ENCODE measurements around the gene BRD4.

Gene BRD4

GRCh38 chr19:15307169-15307568, 25.2 kb downstream of the BRD4 start:
- DNase-seq, result no peak

GRCh38 chr19:15305582-15306334, 26.6 kb downstream of the BRD4 start:
- DNase-seq, result no peak

DNA sequence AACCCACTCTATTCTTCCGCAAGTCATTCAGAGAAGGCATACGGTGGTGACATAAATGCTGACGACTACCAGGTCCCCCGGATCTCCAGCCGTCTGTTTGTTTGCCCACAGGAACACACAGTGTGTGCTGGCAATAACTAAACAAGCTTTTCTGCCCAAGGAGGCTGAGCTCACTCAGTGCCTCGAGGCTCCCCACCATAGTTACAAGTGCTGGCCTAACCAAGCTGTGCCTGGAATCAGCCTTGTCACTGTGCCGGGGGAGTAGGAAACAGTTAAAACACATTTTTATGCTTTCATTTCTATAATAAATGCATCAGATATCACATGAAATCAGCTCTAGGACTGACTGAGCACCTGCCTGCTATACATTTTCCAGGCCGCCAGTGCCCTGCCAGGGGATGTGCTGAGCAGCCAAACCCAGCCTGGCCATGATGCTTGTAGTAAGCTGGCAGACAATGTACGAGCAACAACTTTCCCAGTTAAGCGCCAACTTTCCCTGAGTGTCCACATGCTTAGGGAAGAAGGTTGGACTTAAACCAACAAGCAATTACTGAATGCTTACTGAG, 28.1 kb downstream of the BRD4 start:
- no peak for DNase-seq

- DNase-seq, result no peak
Observed at GRCh38 chr19:15303105-15303780, 29.1 kb downstream of the BRD4 start.

- DNase-seq, result no peak
Observed at GRCh38 chr19:15300533-15301197, 31.7 kb downstream of the BRD4 start.

GRCh38 chr19:15299568-15300409, 32.5 kb downstream of the BRD4 start:
- DNase-seq, result peak; percentile 86

DNA sequence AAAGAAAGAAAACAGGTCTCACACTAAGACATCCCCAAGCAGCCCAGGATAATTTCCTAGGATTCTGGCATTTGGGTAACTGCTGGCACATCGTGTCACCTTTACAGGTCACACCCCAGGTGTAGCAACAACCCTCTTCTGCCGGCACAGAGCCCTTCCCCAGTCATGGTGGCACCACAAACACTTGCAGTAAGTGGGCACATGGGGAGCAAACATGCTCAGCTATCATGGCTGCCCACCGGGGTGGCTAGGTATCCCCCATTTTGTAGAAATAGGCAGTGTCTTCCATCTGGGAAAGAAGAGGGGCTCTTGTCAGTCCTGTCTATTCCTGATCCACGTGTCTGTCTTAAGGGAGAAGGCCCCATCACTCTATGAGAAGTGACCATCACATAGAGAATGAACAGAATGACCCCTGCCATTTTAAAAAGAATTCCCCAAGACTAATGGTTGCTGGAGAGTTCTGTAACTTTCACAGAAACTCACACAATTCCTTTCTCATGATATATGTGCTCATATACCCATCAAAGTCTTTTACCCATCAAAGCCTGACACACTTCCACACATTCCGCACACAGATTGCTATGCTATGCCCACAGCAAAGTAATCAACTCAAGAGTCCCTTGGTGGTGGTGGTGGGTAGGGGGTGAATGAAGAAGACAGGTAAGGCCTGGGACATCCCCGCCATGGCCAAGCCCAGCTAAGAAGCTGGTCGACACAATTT, 33.3 kb downstream of the BRD4 start:
- no peak for DNase-seq

GRCh38 chr19:15297416-15298224, 34.7 kb downstream of the BRD4 start:
- peak; percentile 83 for DNase-seq

- no peak for DNase-seq
Observed at GRCh38 chr19:15296841-15297415, 35.4 kb downstream of the BRD4 start.

DNA sequence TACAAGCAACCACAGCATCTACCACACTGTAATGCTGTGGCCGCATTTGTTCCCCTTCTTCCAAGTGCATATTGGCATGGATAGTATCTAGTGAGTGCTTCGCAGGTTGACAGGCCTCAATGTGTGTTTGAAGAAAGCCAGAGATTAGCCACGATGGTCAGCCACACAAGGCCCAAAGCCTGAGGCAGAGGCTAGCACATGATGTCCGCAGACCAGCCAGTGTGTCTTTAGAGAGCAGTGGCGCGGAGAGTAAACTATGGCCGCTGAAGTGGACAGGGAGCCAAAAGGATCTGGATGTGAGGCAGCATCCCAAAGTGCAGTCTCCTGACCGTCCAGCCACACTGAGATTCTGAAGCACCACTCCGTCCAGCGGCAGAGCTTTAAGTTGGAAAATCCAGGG, 36.0 kb downstream of the BRD4 start:
- peak; percentile 85 for DNase-seq

- no peak for DNase-seq
Observed at GRCh38 chr19:15294561-15294990, 37.8 kb downstream of the BRD4 start.

- DNase-seq, result no peak
Observed at GRCh38 chr19:15293781-15294491, 38.4 kb downstream of the BRD4 start.

DNA sequence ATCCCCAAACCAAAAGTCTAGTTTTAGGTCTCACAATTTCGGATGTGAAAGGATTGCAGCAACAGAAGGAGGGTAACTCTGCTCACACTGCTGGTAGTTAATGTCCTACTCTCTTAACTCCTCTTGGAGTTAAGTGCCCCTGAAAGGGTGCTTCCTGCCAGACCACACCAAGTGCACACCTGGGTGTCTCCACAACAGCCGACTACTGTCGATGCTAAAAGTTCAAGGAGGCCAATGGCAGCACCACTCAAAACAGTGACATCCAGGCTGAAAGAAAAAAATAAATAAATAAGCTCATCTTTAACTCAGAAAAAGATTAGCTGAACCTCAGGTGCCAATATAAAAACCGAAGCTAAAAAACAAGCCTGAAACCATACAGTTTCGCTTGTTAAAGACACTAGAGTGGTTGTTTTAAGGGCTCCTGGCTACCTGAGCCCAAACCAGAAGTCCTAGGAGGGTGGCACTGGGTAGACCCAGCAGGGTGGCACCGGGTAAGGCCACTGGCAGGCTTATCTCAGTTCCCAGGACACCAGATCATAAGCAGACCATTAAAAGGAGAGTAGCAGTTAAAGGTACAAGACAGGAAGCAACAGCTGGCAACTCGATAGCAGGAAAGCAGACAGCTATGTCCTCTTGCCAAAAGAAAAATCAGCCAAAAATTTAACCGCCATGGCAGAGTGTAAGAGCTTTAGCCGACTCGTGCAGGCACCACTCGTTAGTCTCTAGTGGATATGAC, 39.3 kb downstream of the BRD4 start:
- no peak for DNase-seq

DNA sequence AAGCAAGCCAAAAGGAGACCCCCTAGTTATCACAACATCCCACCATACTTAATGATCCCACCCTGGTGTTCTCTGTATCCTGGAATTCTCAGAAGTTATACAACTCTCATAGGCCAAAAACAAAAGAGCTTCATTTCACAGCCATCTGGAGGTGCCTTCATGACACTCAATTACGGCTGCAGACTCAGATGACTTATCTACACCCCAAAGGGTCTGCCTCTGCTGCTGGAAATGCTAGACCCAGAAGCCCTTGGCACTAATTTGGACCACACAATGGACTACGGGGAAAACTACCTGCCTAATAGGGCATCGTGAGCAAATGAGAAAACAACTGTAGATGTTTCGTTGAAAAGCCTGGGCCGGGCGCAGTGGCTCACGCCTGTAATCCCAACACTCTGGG, 40.2 kb downstream of the BRD4 start:
- DNase-seq, result no peak

DNA sequence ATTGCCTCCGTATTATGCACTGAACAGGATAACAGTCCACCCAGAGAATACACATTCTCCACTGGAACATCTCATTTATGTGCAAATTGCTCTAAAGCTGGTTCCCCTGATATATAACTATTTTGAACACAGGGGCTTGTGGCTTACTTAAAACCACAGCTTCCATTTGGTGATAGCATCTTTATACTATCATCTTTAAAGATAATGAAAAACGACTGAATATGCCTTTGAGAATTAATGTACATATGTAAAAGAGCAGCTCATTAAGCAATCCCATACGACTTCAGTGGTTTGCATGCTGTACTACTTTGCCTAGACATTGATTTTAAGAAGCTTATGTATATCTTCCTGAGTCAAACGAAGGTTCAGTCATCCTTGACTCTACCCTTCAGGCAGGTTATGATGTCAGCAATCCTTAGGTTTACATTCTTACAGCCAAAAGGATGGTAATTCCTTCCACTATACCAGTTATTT, 40.8 kb downstream of the BRD4 start:
- DNase-seq, result no peak

DNA sequence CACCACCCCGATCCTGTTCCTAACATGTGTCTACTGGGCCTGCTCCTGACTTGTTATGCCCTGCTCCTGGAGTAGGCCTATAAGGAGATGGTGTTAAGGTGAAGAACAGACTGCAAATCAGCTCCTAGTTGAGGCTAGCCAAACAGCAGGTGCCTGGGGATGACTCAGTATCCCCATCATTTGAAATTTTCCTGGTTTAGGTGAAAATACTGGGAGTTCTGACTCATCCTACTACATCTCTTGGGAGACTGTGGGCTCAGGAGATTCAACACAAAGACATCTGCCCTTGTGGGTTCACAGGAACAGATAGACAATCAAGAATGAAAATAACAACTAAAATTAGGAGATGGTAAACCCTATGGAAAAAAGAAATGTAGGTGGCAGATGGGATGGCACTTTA, 41.2 kb downstream of the BRD4 start:
- DNase-seq, result no peak

DNA sequence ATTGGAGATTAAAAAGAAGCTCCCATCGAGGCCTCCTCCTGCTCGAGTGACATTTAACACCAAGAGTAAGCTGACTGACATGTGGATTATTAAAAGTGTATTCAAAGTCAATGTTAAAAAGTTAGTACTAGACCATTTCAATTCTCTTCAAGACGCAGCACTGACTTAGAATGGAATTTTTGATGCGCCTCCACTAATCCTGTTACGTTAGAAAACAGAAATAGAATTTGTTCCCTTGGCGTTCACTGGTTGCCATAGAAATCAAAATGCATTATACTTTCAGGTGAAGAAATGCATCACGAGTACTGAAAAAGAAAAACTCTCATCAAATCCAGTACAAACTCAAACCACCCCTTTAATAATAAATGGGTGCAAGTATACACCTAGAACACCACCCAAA, 42.2 kb downstream of the BRD4 start:
- no peak for DNase-seq

- no peak for DNase-seq
Observed at GRCh38 chr19:15289673-15290072, 42.7 kb downstream of the BRD4 start.
